KMS-11 (cell line): Measurements from ENCODE around the gene STEAP1B.

Experiments used
- H2AFZ ChIP-seq: fragments of 200-600 bp; sonication (generic); 2 replicates; pipeline ENCODE4 v1.6.1; 2016; ENCODE audit warnings: antibody characterized with exemption, mixed run types, low read depth
- H3K27ac ChIP-seq: fragments of 200-600 bp; sonication (generic); 2 replicates; pipeline ENCODE4 v1.6.1; 2016; ENCODE audit warnings: mild to moderate bottlenecking, mixed run types
- H3K27me3 ChIP-seq: fragments of 200-600 bp; sonication (generic); 2 replicates; pipeline ENCODE4 v1.6.1; 2017; ENCODE audit warnings: mild to moderate bottlenecking, low read depth, mixed run types, moderate library complexity; ENCODE audit not compliant: insufficient read depth
- H3K36me3 ChIP-seq: fragments of 200-600 bp; sonication (generic); 2 replicates; pipeline ENCODE4 v1.6.1; 2017; ENCODE audit warnings: mild to moderate bottlenecking, mixed run types; ENCODE audit not compliant: insufficient read depth
- H3K4me1 ChIP-seq: fragments of 200-600 bp; sonication (generic); 2 replicates; pipeline ENCODE4 v1.6.1; 2016; ENCODE audit warnings: mild to moderate bottlenecking, low read depth, mixed run types; ENCODE audit not compliant: poor library complexity, severe bottlenecking
- H3K4me2 ChIP-seq: fragments of 200-600 bp; sonication (generic); 2 replicates; pipeline ENCODE4 v1.7.0; 2016; ENCODE audit warnings: mild to moderate bottlenecking, mixed run types
- H3K4me3 ChIP-seq: fragments of 200-600 bp; sonication (generic); IDR thresholded peaks from 2 replicates; pipeline ENCODE4 v1.6.1; 2017; ENCODE audit warnings: low read depth, low read length, mixed read lengths; ENCODE audit not compliant: insufficient read depth
- H3K79me2 ChIP-seq: fragments of 200-600 bp; sonication (generic); 2 replicates; pipeline ENCODE4 v1.6.1; 2016; ENCODE audit warnings: low read depth, mixed run types; ENCODE audit not compliant: insufficient read depth
- H3K9ac ChIP-seq: fragments of 200-600 bp; sonication (generic); 2 replicates; pipeline ENCODE4 v1.6.1; 2016; ENCODE audit warnings: mild to moderate bottlenecking, mixed run types
- H4K20me1 ChIP-seq: fragments of 200-600 bp; sonication (generic); 2 replicates; pipeline ENCODE4 v1.6.1; 2016; ENCODE audit warnings: mild to moderate bottlenecking, mixed run types; ENCODE audit not compliant: insufficient read depth
- CTCF ChIP-seq: fragments of 200-600 bp; sonication (generic); conservative IDR thresholded peaks from 2 replicates; pipeline ENCODE4 v1.6.1; 2017; ENCODE audit warnings: low read depth, mild to moderate bottlenecking, antibody characterized with exemption, low read length, moderate library complexity, mixed read lengths

STEAP1B gene

GRCh38 chr7:22481726-22482125 is 18.3 kb downstream of the STEAP1B start:
- H3K9ac ChIP-seq: no peak overlapping the region
- no peak overlapping the region for H3K4me2 ChIP-seq
- no peaks in the 10 kb centered on the region for H3K79me2 ChIP-seq
- no peaks in the 10 kb centered on the region for H3K27me3 ChIP-seq
- no peak overlapping the region for H2AFZ ChIP-seq
- no peaks in the 10 kb centered on the region for H3K36me3 ChIP-seq
- TF ChIP-seq CTCF: no peak
- no peak overlapping the region for H3K4me3 ChIP-seq
- peaks cover 21% of the 10 kb centered on the region for H3K4me1 ChIP-seq
- H4K20me1 ChIP-seq: no peaks in the 10 kb centered on the region
- no peak overlapping the region for H3K27ac ChIP-seq

- Histone ChIP-seq H3K9ac (no peak overlapping the region), H3K79me2 (no peaks in the 10 kb centered on the region), H3K27me3 (no peaks in the 10 kb centered on the region), H2AFZ (no peak overlapping the region), H4K20me1 (no peaks in the 10 kb centered on the region), H3K4me3 (no peak overlapping the region), H3K4me2 (no peak overlapping the region), H3K36me3 (no peaks in the 10 kb centered on the region), H3K27ac (no peak overlapping the region), H3K4me1 (peaks cover 10% of the 10 kb centered on the region)
- no peak for TF ChIP-seq CTCF
These were observed 19.4 kb downstream of the STEAP1B start for GRCh38 chr7:22480523-22481075.

GRCh38 chr7:22477876-22478450 is 22.0 kb downstream of the STEAP1B start:
- TF ChIP-seq CTCF: no peak
- H3K9ac ChIP-seq: no peak overlapping the region
- no peaks in the 10 kb centered on the region for H4K20me1 ChIP-seq

GRCh38 chr7:22477262-22477661 is 22.7 kb downstream of the STEAP1B start:
- Histone ChIP-seq H3K79me2 (no peaks in the 10 kb centered on the region), H3K27me3 (no peaks in the 10 kb centered on the region), H3K4me2 (no peak overlapping the region), H3K36me3 (no peaks in the 10 kb centered on the region), H3K9ac (no peak overlapping the region), H4K20me1 (no peaks in the 10 kb centered on the region), H3K4me1 (no peaks in the 10 kb centered on the region), H3K27ac (no peak overlapping the region), H3K4me3 (no peak overlapping the region), H2AFZ (no peak overlapping the region)
- no peak for TF ChIP-seq CTCF

More at GRCh38 chr7:22477876-22478450, 22.0 kb downstream of the STEAP1B start:
- no peak overlapping the region for H3K4me2 ChIP-seq
- no peak overlapping the region for H3K27ac ChIP-seq
- H3K79me2 ChIP-seq: no peaks in the 10 kb centered on the region
- no peak overlapping the region for H3K4me3 ChIP-seq
- H3K36me3 ChIP-seq: no peaks in the 10 kb centered on the region
- H3K27me3 ChIP-seq: no peaks in the 10 kb centered on the region
- H3K4me1 ChIP-seq: no peaks in the 10 kb centered on the region
- no peak overlapping the region for H2AFZ ChIP-seq
